Heart left ventricle (tissue), 16 donors: ENCODE measurements around the gene SMARCA2. TPM values are rescaled to one million over a fixed set of nuclear protein-coding genes. Genes with fewer than 3 reads are reported as not detected.

Experiments
- ATAC-seq, 4 donors: fragments of 200-7000 bp; cut with Tn5 transposase; one replicate each; pipeline ENCODE4 v1.9.1; 2020 to 2022; ENCODE audit warnings: moderate library complexity in 4 of 4, mild to moderate bottlenecking in 3 of 4, moderate number of reproducible peaks in 1 of 4
- DNase-seq, 5 donors: peaks; one replicate each; pipeline ENCODE4 v3.0.0-alpha.2; 2020
- H3K27ac ChIP-seq, 12 donors: fragments of 200-600 bp; sonication (generic) in 4 of 12; one replicate each; pipeline versions ENCODE4 v1.5.0 to v1.8.0; 2016 to 2022; ENCODE audit warnings: mild to moderate bottlenecking in 2 of 12
- H3K27me3 ChIP-seq, 9 donors: fragments of 200-600 bp; sonication (generic) in 2 of 9; one replicate each; pipeline versions ENCODE4 v1.5.1 to v1.8.0; 2016 to 2022; ENCODE audit warnings: mild to moderate bottlenecking in 3 of 9
- H3K36me3 ChIP-seq, 9 donors: fragments of 200-600 bp; sonication (generic) in 2 of 9; one replicate each; pipeline versions ENCODE4 v1.5.0 to v1.8.0; 2018 to 2022; ENCODE audit warnings: mild to moderate bottlenecking in 2 of 9
- H3K4me1 ChIP-seq, 12 donors: fragments of 200-600 bp; sonication (generic) in 4 of 12; one replicate each; pipeline versions ENCODE4 v1.5.0 to v1.8.0; 2016 to 2022; ENCODE audit warnings: mild to moderate bottlenecking in 3 of 12
- H3K4me3 ChIP-seq, 12 donors: fragments of 200-600 bp; sonication (generic) in 4 of 12; one replicate each; pipeline versions ENCODE4 v1.5.0 to v1.8.0; 2017 to 2022; ENCODE audit warnings: mild to moderate bottlenecking in 9 of 12, moderate library complexity in 4 of 12
- H3K9me3 ChIP-seq, 12 donors: fragments of 200-600 bp; sonication (generic) in 4 of 12; one replicate each; pipeline versions ENCODE4 v1.5.0 to v1.8.0; 2016 to 2022; ENCODE audit warnings: mild to moderate bottlenecking in 1 of 12
- POLR2A ChIP-seq, 2 donors: fragments of 450-650 bp; IDR thresholded peaks; one replicate each; pipeline ENCODE4 v1.6.1; 2017; ENCODE audit warnings: antibody characterized with exemption in 2 of 2, mild to moderate bottlenecking in 2 of 2, moderate library complexity in 2 of 2
- WGBS, 4 donors: extraction: QIAGEN DNeasy Blood & Tissue Kit in 2 of 4; methylation state at CpG; one replicate each; pipeline versions ENCODE4 v1.1.5 to v1.1.7; 2013 to 2018; 5-methylcytosine and 5-hydroxymethylcytosine counted together
- intact Hi-C, 10 donors: fragments of 100-400 bp; cut with DNase I; formaldehyde crosslinking; loops; one replicate each; pipeline versions ENCODE4 v1.11.1 to v1.14.2; 2022
- polyA plus RNA-seq, 2 donors: library from polyadenylated mRNA; stranded (reverse); fragments of 200-250 nt; gene quantifications; one replicate each; pipeline ENCODE4 v1.2.3, GENCODE V29; 2013
- total RNA-seq, 9 donors: library from RNA; depleted of rRNA in 2 of 9; stranded (reverse); fragments of >200 nt in 2 of 9; fragmentation: NEBNext Ultra II Directional in 3 of 9; extraction: Animal tissue kit (Norgen Biotek cat#: 25700) in 3 of 9; gene quantifications; one replicate each; pipeline versions ENCODE4 v1.1.0 to v1.2.4, GENCODE V29; 2016 to 2023
- TF ChIP-seq, protein P1 (sequence below), 12 donors: fragments of 200-600 bp; sonication (generic) in 4 of 12; IDR thresholded peaks; one replicate each; pipeline versions ENCODE4 v1.5.0 to v1.8.0; 2018 to 2022; ENCODE audit warnings: antibody characterized with exemption in 12 of 12, mild to moderate bottlenecking in 5 of 12
- donor health status: ischemic (EF 13 %, LVEDD 7.1; RV severe dilation, severe dysfunction).
- donor health status: healthy with polysubstance abuse.
- donor health status: DM: no; HTN: yes; CAD: no.
- donor health status: DM: no; HTN: no; CAD: no.
- donor health status: ischemic (EF 25% LVEDD 6.9; RV normal size, moderate dysfunction).
- donor health status: ischemic (EF 25% LVEDD 5.7; RV mildly dilated, moderate dysfunction).
- donor health status: healthy.
- donor health status: DM: yes; HTN: yes; CAD: no.
- donor health status: ischemic (EF 35%, LVEDD 5.7; RV mildly dilated, moderate dysfunction).
- donor health status: nonischemic (EF 11% LVEDD 7.7; RV severe dilation, severe dysfunction).
- donor health status: DM: yes; HTN: yes; CAD: no.
- donor health status: PGD.
- donor health status: ischemic (EF 29% LVEDD 5.4; RV normal size, mild dysfunction).
- donor health status: nonischemic (EF 23%, LVEDD 6.1; RV moderate dilation, normal function).

The SMARCA2 gene
- total and polyA plus RNA-seq, 11 donors: 29.3 to 149 (median 103) TPM

DNA sequence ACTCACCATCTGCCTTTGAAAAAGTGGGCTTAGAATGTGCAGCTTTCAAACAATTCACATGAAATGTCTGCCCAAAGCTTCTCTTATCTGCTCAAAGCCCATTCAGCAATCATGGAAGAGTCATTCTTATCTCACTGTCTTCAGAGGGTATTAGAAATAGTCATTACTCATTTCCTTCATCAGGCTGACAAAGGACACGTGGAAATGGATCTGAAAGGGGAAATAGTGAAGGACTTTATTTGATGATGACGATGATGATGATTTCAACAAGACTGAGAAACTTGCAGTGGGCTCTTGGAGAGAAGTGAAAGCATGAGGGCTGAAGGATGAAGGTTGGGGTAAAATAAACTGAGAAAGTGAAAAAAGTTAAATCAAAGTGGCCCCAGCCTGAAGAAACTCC is 194.3 kb downstream of the SMARCA2 start:
- Histone ChIP-seq H3K4me3 (no peak overlapping the region), H3K36me3 (no peaks in the 10 kb centered on the region), H3K27me3 (no peaks in the 10 kb centered on the region), H3K4me1 (peaks cover 0 to 19% (median 3%) of the 10 kb centered on the region in 12 donors), H3K27ac (peak overlapping the region in 2 of 12 donors; percentile 30 to 38), H3K9me3 (no peaks in the 10 kb centered on the region)
- WGBS, 4 donors: 29 to 50% (median 36%) methylated on average over 2 of the region's 2 CpGs
- no peak for DNase-seq
- TF ChIP-seq, protein P1, sequence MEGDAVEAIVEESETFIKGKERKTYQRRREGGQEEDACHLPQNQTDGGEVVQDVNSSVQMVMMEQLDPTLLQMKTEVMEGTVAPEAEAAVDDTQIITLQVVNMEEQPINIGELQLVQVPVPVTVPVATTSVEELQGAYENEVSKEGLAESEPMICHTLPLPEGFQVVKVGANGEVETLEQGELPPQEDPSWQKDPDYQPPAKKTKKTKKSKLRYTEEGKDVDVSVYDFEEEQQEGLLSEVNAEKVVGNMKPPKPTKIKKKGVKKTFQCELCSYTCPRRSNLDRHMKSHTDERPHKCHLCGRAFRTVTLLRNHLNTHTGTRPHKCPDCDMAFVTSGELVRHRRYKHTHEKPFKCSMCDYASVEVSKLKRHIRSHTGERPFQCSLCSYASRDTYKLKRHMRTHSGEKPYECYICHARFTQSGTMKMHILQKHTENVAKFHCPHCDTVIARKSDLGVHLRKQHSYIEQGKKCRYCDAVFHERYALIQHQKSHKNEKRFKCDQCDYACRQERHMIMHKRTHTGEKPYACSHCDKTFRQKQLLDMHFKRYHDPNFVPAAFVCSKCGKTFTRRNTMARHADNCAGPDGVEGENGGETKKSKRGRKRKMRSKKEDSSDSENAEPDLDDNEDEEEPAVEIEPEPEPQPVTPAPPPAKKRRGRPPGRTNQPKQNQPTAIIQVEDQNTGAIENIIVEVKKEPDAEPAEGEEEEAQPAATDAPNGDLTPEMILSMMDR (IDR thresholded peaks at IDR 0.05): no peak
- TF ChIP-seq POLR2A (IDR thresholded peaks at IDR 0.05): no peak
- ATAC-seq: no peak
- intact Hi-C loops: no loop called here

DNA sequence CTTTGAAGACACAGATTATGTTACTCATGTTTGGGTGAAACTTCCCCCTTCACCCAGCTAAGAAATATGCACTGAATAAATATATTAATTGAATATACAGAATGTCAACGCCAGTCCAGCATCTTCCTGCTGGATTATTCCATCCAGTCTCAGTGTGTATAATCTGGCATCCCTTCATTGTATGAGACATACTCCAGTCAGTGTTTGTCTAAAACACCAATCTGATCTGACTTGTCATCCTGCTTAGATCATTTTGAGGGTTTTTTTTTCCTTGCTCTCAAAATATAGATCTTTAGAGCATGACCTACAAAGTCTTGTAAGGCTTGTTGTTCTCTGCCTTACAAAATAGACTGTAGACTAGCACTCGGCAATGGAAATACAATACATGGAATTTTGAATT is 195.1 kb downstream of the SMARCA2 start:
- Histone ChIP-seq H3K27me3 (no peaks in the 10 kb centered on the region), H3K36me3 (no peaks in the 10 kb centered on the region), H3K27ac (no peak overlapping the region), H3K9me3 (no peaks in the 10 kb centered on the region), H3K4me1 (peaks cover 0 to 24% (median 3%) of the 10 kb centered on the region in 12 donors), H3K4me3 (no peak overlapping the region)
- 92 to 96% (median 93%) methylated on average over 2 of the region's 2 CpGs for WGBS, 4 donors
- intact Hi-C loops: no loop called here
- TF ChIP-seq, protein P1 (IDR thresholded peaks at IDR 0.05): no peak
- TF ChIP-seq POLR2A (IDR thresholded peaks at IDR 0.05): no peak
- DNase-seq (no peak), ATAC-seq (no peak)

DNA sequence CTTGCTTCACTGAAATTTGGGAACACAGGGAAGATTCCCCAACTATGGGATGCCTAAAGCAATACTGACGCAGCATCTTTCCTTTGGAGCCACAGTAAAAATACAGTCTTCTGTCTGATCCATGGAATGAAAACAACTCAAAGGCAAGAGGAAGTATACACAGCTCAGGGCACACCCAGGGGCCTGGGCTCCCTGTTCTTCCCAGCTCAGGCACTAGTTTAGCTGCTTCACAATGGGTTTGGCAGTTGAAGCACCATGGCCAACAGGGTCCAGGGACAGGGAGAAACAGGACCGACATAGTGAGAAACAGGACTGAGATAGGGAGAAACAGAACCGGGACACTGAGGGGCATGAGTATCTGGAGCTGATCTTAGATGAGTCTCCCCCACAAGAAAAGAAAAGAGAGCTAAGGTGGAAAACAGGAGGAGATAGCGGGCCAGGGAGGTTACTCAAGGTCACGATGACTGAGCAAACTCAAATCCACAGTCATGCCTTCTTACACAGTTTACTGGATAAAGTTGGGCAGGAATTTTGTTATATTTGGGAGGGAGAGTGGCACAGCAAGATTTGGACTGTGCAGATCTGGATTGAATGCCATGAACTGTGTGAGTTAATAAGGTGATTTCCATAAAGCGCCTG is 198.8 kb downstream of the SMARCA2 start:
- ATAC-seq (peak in 2 of 4 donors; percentile 42 to 45), DNase-seq (no peak)
- Histone ChIP-seq H3K4me1 (peaks cover 0 to 22% (median 3%) of the 10 kb centered on the region in 12 donors), H3K36me3 (no peaks in the 10 kb centered on the region), H3K27me3 (no peaks in the 10 kb centered on the region), H3K9me3 (no peaks in the 10 kb centered on the region), H3K4me3 (no peak overlapping the region), H3K27ac (peak overlapping the region in 2 of 12 donors; percentile 17 to 19)
- TF ChIP-seq POLR2A (IDR thresholded peaks at IDR 0.05): no peak
- TF ChIP-seq, protein P1 (IDR thresholded peaks at IDR 0.05): no peak
- intact Hi-C loops: no loop called here
- 67 to 86% (median 78%) methylated on average over 6 of the region's 6 CpGs for WGBS, 4 donors

DNA sequence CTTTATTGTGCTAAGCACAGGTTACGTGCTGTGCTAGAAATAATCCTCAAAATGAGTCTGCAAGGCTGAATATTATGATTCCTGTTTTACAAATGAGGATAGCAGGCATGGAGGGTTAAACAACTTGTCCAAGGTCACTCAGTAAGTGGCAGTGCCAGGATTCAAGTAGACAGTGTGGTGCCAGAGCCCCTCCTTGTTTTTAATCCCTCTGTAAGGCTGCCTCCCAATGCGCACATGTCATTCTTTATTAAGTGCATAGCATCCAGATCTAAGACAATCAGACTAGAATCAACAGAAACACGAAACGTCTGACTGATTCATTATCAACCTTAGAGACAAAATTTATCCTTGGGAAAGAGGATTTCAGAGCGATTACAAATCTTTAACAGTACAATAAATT is 199.6 kb downstream of the SMARCA2 start:
- Histone ChIP-seq H3K27ac (peak overlapping the region in 1 of 12 donors; percentile 17), H3K36me3 (no peaks in the 10 kb centered on the region), H3K4me1 (peaks cover 0 to 16% (median 0%) of the 10 kb centered on the region in 12 donors), H3K9me3 (no peaks in the 10 kb centered on the region), H3K4me3 (no peak overlapping the region), H3K27me3 (no peaks in the 10 kb centered on the region)
- WGBS, 4 donors: 63 to 77% (median 71%) methylated on average over 5 of the region's 5 CpGs
- DNase-seq: no peak
- intact Hi-C loops: no loop called here
- ATAC-seq: peak; percentile 39 to 83 (median 78)
- TF ChIP-seq, protein P1 (IDR thresholded peaks at IDR 0.05): no peak
- TF ChIP-seq POLR2A (IDR thresholded peaks at IDR 0.05): no peak
